CD14-positive monocyte (primary cell): Measurements from ENCODE around the gene GRID2. TPM values are rescaled to one million over a fixed set of nuclear protein-coding genes. Genes with fewer than 3 reads are reported as not detected.

ENCODE experiments used
- DNase-seq, 3 donors: peaks; one replicate each; pipeline ENCODE4 v3.0.0-alpha.2; 2011 to 2022
- H2AFZ ChIP-seq: 2 replicates; pipeline ENCODE4 v1.6.0; 2012; ENCODE audit warnings: mild to moderate bottlenecking, low read depth, low read length, inconsistent platforms; ENCODE audit not compliant: insufficient read depth, poor library complexity, severe bottlenecking
- H3K27ac ChIP-seq, 2 donors: 1 replicate in 1 of 2; 2 replicates in 1 of 2; pipeline ENCODE4 v1.5.1; 2012 to 2013; ENCODE audit warnings: low read length in 2 of 2, control low read depth in 1 of 2, inconsistent platforms in 1 of 2, low read depth in 1 of 2, mild to moderate bottlenecking in 1 of 2
- H3K27me3 ChIP-seq, 2 donors: one replicate each; pipeline versions ENCODE4 v1.6.0 to v1.6.1; 2011 to 2013; ENCODE audit warnings: low read length in 2 of 2; ENCODE audit not compliant: control insufficient read depth in 2 of 2, insufficient read depth in 2 of 2
- H3K36me3 ChIP-seq, 2 donors: replicated peaks in 1 of 2; 1 replicate in 1 of 2; 2 replicates in 1 of 2; pipeline versions ENCODE4 v1.5.1 to v1.6.1; 2012 to 2013; ENCODE audit warnings: low read length in 2 of 2, control low read depth in 1 of 2, inconsistent platforms in 1 of 2, mild to moderate bottlenecking in 1 of 2; ENCODE audit not compliant: insufficient read depth in 2 of 2, control insufficient read depth in 1 of 2
- H3K4me1 ChIP-seq, 2 donors: 1 replicate in 1 of 2; 2 replicates in 1 of 2; pipeline versions ENCODE4 v1.5.1 to v1.6.1; 2012 to 2013; ENCODE audit warnings: low read length in 2 of 2, control low read depth in 1 of 2, inconsistent platforms in 1 of 2, mild to moderate bottlenecking in 1 of 2, moderate library complexity in 1 of 2; ENCODE audit not compliant: insufficient read depth in 2 of 2, control insufficient read depth in 1 of 2
- H3K4me2 ChIP-seq: replicated peaks from 2 replicates; pipeline ENCODE3; 2012; ENCODE audit warnings: low read length, moderate library complexity, mild to moderate bottlenecking; ENCODE audit not compliant: poor library complexity, severe bottlenecking; ENCODE audit errors: extremely low read depth
- H3K4me3 ChIP-seq, 3 experiments: fragments of 200-600 bp in 1 of 3; sonication (generic) in 1 of 3; replicated peaks in 1 of 3; 1 replicate in 2 of 3; 2 replicates in 1 of 3; pipeline ENCODE4 v1.5.1; 2011 to 2013; ENCODE audit warnings: low read length in 3 of 3, mild to moderate bottlenecking in 3 of 3, control low read depth in 2 of 3, low read depth in 2 of 3, inconsistent platforms in 1 of 3, moderate library complexity in 1 of 3
- H3K79me2 ChIP-seq: 2 replicates; pipeline ENCODE4 v1.6.0; 2012; ENCODE audit warnings: mild to moderate bottlenecking, control low read depth, inconsistent platforms, low read length, moderate library complexity; ENCODE audit not compliant: insufficient read depth
- H3K9ac ChIP-seq: 2 replicates; pipeline ENCODE4 v1.6.0; 2017; ENCODE audit warnings: low read length, mild to moderate bottlenecking; ENCODE audit not compliant: insufficient read depth, poor library complexity, severe bottlenecking
- H3K9me3 ChIP-seq, 2 donors: replicated peaks in 1 of 2; 1 replicate in 1 of 2; 2 replicates in 1 of 2; pipeline versions ENCODE4 v1.5.1 to v1.6.1; 2012 to 2013; ENCODE audit warnings: low read length in 2 of 2, control low read depth in 1 of 2; ENCODE audit not compliant: control insufficient read depth in 1 of 2, insufficient read depth in 1 of 2
- H4K20me1 ChIP-seq: 2 replicates; pipeline ENCODE4 v1.6.0; 2012; ENCODE audit warnings: mild to moderate bottlenecking, low read length, control low read depth, moderate library complexity; ENCODE audit not compliant: insufficient read depth
- H3K27ac Mint-ChIP-seq, 7 donors: one replicate each; pipeline ENCODE4 v1.8.0; 2020; ENCODE audit warnings: mild to moderate bottlenecking in 7 of 7, mixed read lengths in 7 of 7, moderate library complexity in 6 of 7, inconsistent platforms in 2 of 7
- H3K27me3 Mint-ChIP-seq, 3 donors: one replicate each; pipeline ENCODE4 v1.8.0; 2021 to 2022; ENCODE audit warnings: low read depth in 3 of 3, mild to moderate bottlenecking in 3 of 3, mixed read lengths in 3 of 3, moderate library complexity in 3 of 3, inconsistent platforms in 1 of 3
- H3K36me3 Mint-ChIP-seq, 2 donors: one replicate each; pipeline ENCODE4 v1.8.0; 2020; ENCODE audit warnings: mixed read lengths in 2 of 2, inconsistent platforms in 1 of 2, mild to moderate bottlenecking in 1 of 2
- H3K4me1 Mint-ChIP-seq: one replicate; pipeline ENCODE4 v1.8.0; 2020; ENCODE audit warnings: mild to moderate bottlenecking, mixed read lengths
- H3K4me3 Mint-ChIP-seq, 2 donors: one replicate each; pipeline ENCODE4 v1.8.0; 2020; ENCODE audit warnings: mild to moderate bottlenecking in 2 of 2, mixed read lengths in 2 of 2, moderate library complexity in 1 of 2
- H3K9me3 Mint-ChIP-seq, 7 donors: one replicate each; pipeline ENCODE4 v1.8.0; 2020 to 2022; ENCODE audit warnings: mixed read lengths in 7 of 7, mild to moderate bottlenecking in 6 of 7, moderate library complexity in 6 of 7, inconsistent platforms in 2 of 7
- WGBS: methylation state at CpG from one replicate; pipeline ENCODE4 v1.1.5; 2013; ENCODE audit warnings: missing lambda C conversion rate; ENCODE audit not compliant: insufficient coverage; 5-methylcytosine and 5-hydroxymethylcytosine counted together
- intact Hi-C, 2 donors: fragments of 100-400 bp; cut with micrococcal nuclease; formaldehyde crosslinking; loops; one replicate each; pipeline versions ENCODE4 v1.15.0 to v1.15.1; 2023
- polyA plus RNA-seq, 3 donors: library from polyadenylated mRNA; depleted of rRNA in 1 of 3; unstranded in 2 of 3; stranded (reverse) in 1 of 3; fragments of 300-500 nt in 2 of 3; fragments of >200 nt in 1 of 3; fragmentation: Illumina TruSeq in 2 of 3; gene quantifications; 1 replicate in 2 of 3; 2 replicates in 1 of 3; pipeline ENCODE4 v1.2.3, GENCODE V29; 2012 to 2021
- TF ChIP-seq, protein P1 (sequence below): fragments of 200-600 bp; IDR thresholded peaks from one replicate; pipeline ENCODE4 v1.8.0; 2022; ENCODE audit warnings: antibody characterized with exemption, mild to moderate bottlenecking

Gene GRID2
- polyA plus RNA-seq, 3 donors: not detected

- intact Hi-C loops: no loop called here
- Histone ChIP-seq H3K4me1 (no peaks in the 10 kb centered on the region), H3K27ac (no peak overlapping the region), H4K20me1 (no peaks in the 10 kb centered on the region), H3K9me3 (no peaks in the 10 kb centered on the region), H3K4me2 (no peak overlapping the region), H3K36me3 (no peaks in the 10 kb centered on the region), H3K4me3 (no peak overlapping the region), H2AFZ (no peak overlapping the region), H3K79me2 (no peaks in the 10 kb centered on the region), H3K27me3 (no peaks in the 10 kb centered on the region), H3K9ac (no peak overlapping the region)
- TF ChIP-seq, protein P1, sequence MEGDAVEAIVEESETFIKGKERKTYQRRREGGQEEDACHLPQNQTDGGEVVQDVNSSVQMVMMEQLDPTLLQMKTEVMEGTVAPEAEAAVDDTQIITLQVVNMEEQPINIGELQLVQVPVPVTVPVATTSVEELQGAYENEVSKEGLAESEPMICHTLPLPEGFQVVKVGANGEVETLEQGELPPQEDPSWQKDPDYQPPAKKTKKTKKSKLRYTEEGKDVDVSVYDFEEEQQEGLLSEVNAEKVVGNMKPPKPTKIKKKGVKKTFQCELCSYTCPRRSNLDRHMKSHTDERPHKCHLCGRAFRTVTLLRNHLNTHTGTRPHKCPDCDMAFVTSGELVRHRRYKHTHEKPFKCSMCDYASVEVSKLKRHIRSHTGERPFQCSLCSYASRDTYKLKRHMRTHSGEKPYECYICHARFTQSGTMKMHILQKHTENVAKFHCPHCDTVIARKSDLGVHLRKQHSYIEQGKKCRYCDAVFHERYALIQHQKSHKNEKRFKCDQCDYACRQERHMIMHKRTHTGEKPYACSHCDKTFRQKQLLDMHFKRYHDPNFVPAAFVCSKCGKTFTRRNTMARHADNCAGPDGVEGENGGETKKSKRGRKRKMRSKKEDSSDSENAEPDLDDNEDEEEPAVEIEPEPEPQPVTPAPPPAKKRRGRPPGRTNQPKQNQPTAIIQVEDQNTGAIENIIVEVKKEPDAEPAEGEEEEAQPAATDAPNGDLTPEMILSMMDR: no peak
- no peaks in the 10 kb centered on the region for H3K9me3 Mint-ChIP-seq
- H3K27ac Mint-ChIP-seq: no peak overlapping the region
- H3K4me1 Mint-ChIP-seq: no peaks in the 10 kb centered on the region
- no peak overlapping the region for H3K4me3 Mint-ChIP-seq
- H3K36me3 Mint-ChIP-seq: no peaks in the 10 kb centered on the region
- no peaks in the 10 kb centered on the region for H3K27me3 Mint-ChIP-seq
- no peak for DNase-seq
- WGBS: 100% methylated on average over 1 of the region's 1 CpG
Observed at GRCh38 chr4:92814677-92815076, 510.9 kb downstream of the GRID2 start.

DNA sequence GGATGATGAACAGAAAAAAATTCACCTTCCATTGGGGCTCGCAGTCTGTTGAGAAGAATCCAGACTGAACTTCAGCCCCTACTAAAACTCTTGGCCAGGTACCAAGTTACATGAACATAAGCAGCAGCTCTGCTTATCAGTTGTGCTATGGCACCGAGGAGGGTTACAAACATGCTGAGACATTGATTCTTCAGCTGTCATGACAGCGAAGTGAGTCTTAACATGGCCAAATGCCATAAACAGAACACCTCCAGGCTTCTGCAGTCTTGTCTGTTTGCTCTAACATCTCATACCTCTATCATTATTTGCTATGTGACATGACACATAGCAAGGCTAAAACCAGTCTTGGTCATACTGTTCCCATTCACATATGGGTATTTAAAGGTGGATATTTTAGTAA lies 521.5 kb downstream of the GRID2 start:
- no peak overlapping the region for H2AFZ ChIP-seq
- no peaks in the 10 kb centered on the region for H3K36me3 ChIP-seq
- no peaks in the 10 kb centered on the region for H3K4me1 ChIP-seq
- TF ChIP-seq, protein P1: no peak
- WGBS: 81% methylated on average over 3 of the region's 3 CpGs
- Mint-ChIP-seq H3K27me3 (no peaks in the 10 kb centered on the region), H3K27ac (no peak overlapping the region), H3K9me3 (peaks cover 0 to 6% (median 0%) of the 10 kb centered on the region in 7 donors), H3K36me3 (no peaks in the 10 kb centered on the region), H3K4me3 (no peak overlapping the region), H3K4me1 (no peaks in the 10 kb centered on the region)
- no peaks in the 10 kb centered on the region for H3K79me2 ChIP-seq
- peaks cover 4 to 7% of the 10 kb centered on the region in 2 donors for H3K9me3 ChIP-seq
- no peaks in the 10 kb centered on the region for H3K27me3 ChIP-seq
- H3K9ac ChIP-seq: no peak overlapping the region
- H3K4me3 ChIP-seq: no peak overlapping the region
- no peak for DNase-seq
- H3K27ac ChIP-seq: no peak overlapping the region
- H4K20me1 ChIP-seq: no peaks in the 10 kb centered on the region
- no peak overlapping the region for H3K4me2 ChIP-seq
- intact Hi-C loops: no loop called here
